ENCODE results near the gene P2RY11.

DNA sequence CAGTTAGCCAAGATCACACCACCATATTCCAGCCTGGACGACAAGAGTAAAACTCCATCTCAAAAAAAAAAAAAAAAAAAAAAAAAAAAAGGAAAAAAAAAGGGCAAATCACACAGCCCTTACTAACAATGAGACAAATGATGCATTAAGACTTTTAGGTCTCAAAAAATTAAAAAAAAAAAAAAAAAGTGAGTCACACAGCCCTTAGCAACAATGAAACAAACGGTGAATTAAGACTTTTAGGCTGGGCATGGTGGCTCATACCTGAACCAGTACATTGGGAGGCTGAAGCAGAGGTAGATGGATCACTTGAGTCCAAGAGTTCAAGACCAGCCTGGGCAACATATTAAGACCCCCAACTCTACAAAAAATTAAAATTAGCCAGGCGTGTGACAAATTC is 40.6 kb downstream of the P2RY11 start:
- TF ChIP-seq EZH2phosphoT487 (IDR thresholded peaks at IDR 0.05; ENCODE audit: unreplicated experiment) (no peak), ZNF331 (CRISPR knock-in tag; IDR thresholded peaks at IDR 0.05; ENCODE audit: low read depth) (no peak), EZH2 (IDR thresholded peaks at IDR 0.05; ENCODE audit: low read depth, unreplicated experiment) (no peak), POLR2AphosphoS5 (IDR thresholded peaks at IDR 0.05; ENCODE audit: low read depth) (no peak), ZNF114 (CRISPR knock-in tag; IDR thresholded peaks at IDR 0.05) (no peak)
- TF ChIP-seq, protein P1, sequence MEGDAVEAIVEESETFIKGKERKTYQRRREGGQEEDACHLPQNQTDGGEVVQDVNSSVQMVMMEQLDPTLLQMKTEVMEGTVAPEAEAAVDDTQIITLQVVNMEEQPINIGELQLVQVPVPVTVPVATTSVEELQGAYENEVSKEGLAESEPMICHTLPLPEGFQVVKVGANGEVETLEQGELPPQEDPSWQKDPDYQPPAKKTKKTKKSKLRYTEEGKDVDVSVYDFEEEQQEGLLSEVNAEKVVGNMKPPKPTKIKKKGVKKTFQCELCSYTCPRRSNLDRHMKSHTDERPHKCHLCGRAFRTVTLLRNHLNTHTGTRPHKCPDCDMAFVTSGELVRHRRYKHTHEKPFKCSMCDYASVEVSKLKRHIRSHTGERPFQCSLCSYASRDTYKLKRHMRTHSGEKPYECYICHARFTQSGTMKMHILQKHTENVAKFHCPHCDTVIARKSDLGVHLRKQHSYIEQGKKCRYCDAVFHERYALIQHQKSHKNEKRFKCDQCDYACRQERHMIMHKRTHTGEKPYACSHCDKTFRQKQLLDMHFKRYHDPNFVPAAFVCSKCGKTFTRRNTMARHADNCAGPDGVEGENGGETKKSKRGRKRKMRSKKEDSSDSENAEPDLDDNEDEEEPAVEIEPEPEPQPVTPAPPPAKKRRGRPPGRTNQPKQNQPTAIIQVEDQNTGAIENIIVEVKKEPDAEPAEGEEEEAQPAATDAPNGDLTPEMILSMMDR (conservative IDR thresholded peaks at IDR 0.05; ENCODE audit: low read depth in 2 of 2), result no peak
- TF ChIP-seq, protein P2, sequence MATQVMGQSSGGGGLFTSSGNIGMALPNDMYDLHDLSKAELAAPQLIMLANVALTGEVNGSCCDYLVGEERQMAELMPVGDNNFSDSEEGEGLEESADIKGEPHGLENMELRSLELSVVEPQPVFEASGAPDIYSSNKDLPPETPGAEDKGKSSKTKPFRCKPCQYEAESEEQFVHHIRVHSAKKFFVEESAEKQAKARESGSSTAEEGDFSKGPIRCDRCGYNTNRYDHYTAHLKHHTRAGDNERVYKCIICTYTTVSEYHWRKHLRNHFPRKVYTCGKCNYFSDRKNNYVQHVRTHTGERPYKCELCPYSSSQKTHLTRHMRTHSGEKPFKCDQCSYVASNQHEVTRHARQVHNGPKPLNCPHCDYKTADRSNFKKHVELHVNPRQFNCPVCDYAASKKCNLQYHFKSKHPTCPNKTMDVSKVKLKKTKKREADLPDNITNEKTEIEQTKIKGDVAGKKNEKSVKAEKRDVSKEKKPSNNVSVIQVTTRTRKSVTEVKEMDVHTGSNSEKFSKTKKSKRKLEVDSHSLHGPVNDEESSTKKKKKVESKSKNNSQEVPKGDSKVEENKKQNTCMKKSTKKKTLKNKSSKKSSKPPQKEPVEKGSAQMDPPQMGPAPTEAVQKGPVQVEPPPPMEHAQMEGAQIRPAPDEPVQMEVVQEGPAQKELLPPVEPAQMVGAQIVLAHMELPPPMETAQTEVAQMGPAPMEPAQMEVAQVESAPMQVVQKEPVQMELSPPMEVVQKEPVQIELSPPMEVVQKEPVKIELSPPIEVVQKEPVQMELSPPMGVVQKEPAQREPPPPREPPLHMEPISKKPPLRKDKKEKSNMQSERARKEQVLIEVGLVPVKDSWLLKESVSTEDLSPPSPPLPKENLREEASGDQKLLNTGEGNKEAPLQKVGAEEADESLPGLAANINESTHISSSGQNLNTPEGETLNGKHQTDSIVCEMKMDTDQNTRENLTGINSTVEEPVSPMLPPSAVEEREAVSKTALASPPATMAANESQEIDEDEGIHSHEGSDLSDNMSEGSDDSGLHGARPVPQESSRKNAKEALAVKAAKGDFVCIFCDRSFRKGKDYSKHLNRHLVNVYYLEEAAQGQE (IDR thresholded peaks at IDR 0.05; ENCODE audit: unreplicated experiment), result no peak
